Measurements from ENCODE around the gene NACA.

The NACA gene

DNA sequence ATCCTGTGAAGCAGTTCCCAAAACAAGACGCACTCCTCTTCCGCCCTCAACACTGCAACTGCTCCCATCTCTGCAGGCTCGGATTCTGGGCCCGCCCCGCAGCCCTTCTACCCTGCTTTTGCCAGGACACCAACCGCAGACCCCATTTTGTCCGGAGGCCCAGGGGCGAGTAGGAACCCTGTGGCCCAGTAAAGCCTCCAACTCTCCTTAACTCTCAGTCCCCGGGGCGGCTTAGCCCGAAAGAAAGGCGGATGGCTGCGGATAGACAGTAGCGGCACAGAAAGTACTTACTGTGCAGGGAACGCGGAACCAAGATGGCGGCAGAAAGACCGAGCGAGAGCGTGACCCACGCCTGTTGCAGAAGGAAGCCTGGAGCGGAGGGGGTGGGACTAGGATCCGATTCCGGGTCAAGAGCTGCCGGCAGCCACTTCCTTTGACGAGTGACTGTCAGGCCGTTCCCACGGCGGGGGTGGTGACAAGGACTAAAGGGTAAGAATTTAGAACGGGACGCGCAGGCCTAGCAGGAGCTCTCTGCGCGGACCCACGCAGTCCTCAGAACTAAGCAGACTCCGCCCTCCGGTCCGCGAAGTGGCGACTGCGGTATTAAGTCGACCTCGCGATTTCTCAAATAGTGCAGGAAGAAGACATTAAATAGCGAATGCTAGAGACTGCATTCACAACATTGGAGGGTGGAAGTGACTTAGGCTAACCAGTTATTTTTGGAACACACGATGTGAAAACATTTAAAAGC is at the start of gene NACA:
Gene NACA (minus strand): TSS at position 328 of the 751 bp plus-strand sequence. CDS start 778 bp downstream, outside the sequence.
- TF ChIP-seq, protein P1, sequence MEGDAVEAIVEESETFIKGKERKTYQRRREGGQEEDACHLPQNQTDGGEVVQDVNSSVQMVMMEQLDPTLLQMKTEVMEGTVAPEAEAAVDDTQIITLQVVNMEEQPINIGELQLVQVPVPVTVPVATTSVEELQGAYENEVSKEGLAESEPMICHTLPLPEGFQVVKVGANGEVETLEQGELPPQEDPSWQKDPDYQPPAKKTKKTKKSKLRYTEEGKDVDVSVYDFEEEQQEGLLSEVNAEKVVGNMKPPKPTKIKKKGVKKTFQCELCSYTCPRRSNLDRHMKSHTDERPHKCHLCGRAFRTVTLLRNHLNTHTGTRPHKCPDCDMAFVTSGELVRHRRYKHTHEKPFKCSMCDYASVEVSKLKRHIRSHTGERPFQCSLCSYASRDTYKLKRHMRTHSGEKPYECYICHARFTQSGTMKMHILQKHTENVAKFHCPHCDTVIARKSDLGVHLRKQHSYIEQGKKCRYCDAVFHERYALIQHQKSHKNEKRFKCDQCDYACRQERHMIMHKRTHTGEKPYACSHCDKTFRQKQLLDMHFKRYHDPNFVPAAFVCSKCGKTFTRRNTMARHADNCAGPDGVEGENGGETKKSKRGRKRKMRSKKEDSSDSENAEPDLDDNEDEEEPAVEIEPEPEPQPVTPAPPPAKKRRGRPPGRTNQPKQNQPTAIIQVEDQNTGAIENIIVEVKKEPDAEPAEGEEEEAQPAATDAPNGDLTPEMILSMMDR (IDR thresholded peaks at IDR 0.05; ENCODE audit: extremely low read depth, missing control alignments), result no peak
- peak; percentile 93 for DNase-seq (ENCODE audit: low spot score)

DNA sequence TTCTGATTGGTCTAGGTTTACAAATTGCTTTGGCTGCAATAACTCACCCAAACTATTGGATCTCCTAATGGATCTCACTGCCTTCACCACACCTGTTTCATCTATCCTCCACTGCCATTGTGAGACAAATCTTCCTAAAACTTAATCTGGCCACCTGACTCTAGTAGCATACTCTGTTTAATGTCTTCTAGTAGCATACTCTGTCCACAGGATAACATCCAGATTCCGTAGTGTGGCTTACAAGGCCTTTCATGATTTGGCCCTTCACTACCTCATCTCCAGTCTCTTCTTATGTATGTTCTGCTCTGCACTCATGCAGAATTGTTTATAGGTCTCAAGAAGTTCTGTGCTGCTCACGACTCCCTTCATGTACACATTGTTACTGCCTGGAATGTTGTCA is 48.0 kb upstream of the NACA start:
- TF ChIP-seq, protein P1 (IDR thresholded peaks at IDR 0.05; ENCODE audit: extremely low read depth, missing control alignments), result no peak
- no peak for DNase-seq (ENCODE audit: low spot score)

DNA sequence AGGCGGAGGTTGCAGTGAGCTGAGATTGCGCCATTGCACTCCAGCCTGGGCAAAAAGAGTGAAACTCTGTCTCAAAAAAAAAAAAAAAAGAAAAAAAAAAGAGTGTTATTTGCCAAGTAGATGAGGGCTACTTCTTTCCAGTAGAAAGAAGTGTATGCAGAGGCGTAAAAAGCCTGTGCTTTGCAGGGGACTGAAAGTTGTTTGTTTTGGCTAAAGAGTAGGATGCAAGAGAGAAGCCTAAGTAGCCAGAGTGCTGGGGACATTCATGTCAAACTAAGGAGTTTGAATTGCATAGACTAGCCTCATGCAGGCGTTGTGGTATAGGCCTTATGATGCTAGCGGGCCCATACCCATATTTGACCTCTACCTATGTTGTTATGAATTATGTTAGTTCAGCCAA is 47.5 kb upstream of the NACA start:
- DNase-seq (ENCODE audit: low spot score), result no peak
- TF ChIP-seq, protein P1 (IDR thresholded peaks at IDR 0.05; ENCODE audit: extremely low read depth, missing control alignments), result no peak

DNA sequence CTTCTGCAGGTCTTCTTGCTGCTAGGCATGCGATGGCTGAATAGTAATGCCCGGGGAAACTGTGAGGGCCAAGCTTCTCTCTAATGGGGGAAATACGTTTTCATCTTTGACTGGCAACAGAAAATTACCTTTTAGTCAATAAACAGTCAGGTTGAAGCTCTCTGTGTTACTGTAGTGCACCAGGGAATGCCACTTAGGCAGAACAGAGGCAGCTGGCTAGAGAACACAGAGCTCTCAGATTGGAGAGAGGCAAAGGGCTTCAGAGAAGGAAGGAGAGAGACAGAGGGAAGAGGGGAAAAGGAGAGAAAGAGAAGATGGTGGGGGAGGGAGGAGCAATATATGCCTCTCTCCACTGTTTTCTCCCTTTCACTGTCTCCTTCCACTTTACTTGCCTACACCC is 44.8 kb upstream of the NACA start:
- TF ChIP-seq, protein P1 (IDR thresholded peaks at IDR 0.05; ENCODE audit: extremely low read depth, missing control alignments), result no peak
- DNase-seq (ENCODE audit: low spot score), result no peak

DNA sequence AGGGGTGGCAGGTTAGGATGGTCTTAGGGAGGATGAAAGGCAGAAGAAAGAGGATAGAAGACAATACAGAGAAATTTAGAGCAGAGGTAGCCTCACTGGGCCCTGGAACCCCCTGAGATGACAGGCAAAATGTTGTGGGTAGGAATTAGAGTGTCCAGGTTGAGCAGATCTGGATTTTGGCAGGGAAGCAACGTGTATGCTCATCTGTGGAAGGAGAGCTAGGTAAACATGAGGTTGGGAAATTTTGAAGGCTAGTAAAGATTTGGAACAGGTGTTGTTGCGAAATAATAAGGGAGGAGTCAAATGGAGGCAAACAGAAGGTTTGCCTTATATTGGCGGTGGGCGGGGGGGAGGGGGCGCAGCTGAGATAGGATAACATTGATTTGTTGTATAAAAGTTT is 43.3 kb upstream of the NACA start:
- TF ChIP-seq, protein P1 (IDR thresholded peaks at IDR 0.05; ENCODE audit: extremely low read depth, missing control alignments), result no peak
- DNase-seq (ENCODE audit: low spot score), result no peak

DNA sequence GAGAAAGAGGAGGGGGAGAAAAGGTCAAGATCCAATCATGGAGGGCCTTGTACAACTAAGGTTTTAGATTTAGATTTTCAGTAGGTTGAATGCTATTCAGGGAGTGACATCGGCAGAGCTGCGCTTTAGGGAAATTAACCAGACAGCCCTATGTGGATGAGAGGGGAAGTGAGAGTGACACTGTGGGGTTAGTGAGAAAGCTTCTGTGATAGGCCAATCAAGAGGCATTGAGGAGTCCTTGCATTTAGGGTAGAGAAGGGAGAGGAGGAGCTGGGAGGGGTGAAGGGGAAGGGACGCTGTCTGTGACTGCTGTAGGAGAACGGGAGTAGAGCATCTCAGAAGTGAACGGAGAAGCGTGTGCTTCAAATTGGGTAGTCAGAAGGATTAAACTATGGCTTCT is 41.4 kb upstream of the NACA start:
- peak; percentile 76 for DNase-seq (ENCODE audit: low spot score)
- TF ChIP-seq, protein P1 (IDR thresholded peaks at IDR 0.05; ENCODE audit: extremely low read depth, missing control alignments), result no peak

DNA sequence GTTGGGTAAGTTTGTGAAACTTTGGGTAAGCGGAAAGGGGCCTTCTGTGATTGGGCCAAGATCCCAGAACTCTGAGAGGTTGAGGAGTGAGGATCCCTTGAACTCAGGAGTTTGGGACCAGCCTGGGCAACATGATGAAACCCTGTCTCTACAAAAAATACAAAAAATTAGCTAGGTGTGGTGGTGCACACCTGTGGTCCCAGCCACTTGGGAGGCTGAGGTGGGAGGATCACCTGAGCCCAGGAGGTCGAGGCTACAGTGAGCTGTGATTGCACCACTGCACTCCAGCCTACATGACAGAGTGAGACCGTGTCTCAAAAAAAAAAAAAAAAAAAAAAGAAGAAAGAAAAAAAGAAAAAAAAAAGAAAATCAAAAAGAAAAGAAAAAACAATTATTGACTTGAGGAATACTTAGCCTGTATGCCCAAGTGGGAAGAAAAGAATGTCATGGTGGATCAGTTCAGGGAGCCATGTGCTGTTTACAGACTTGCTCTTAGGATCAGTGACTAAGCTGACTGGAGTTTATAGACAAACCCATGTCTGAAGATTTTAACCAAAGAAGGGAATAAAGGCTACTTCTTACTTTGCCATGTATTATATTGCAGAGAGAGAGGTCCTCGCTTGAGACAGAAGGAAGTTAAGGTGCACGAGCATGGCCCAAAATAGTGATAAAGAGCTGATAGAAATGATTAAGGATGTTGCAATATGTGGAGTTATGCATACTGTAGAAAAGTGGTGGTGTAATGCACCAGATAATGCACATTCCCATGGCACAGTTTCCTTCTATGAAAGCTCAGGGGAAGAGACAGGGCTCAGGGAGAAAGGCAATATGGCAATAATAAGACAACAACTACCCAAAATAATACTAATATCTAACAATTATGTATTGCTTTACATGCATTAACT is 38.9 kb upstream of the NACA start:
- TF ChIP-seq, protein P1 (IDR thresholded peaks at IDR 0.05; ENCODE audit: extremely low read depth, missing control alignments), result no peak
- DNase-seq (ENCODE audit: low spot score), result no peak
